Type B pancreatic cell (in vitro differentiated cells): ENCODE results near the gene TRAPPC5. TPM values are rescaled to one million over a fixed set of nuclear protein-coding genes. Genes with fewer than 3 reads are reported as not detected.

ENCODE experiments used
- DNase-seq: peaks from one replicate; pipeline ENCODE4 v3.0.0; 2021; ENCODE audit warnings: mixed read lengths; ENCODE audit not compliant: unreplicated experiment; ENCODE audit errors: extremely low spot score
- H3K27ac Mint-ChIP-seq: 2 replicates; pipeline ENCODE4 v1.8.0; 2021; ENCODE audit warnings: mild to moderate bottlenecking, mixed read lengths
- H3K27me3 Mint-ChIP-seq: 2 replicates; pipeline ENCODE4 v1.8.0; 2021; ENCODE audit warnings: mixed read lengths
- H3K36me3 Mint-ChIP-seq: 2 replicates; pipeline ENCODE4 v1.8.0; 2021; ENCODE audit warnings: mixed read lengths
- H3K4me1 Mint-ChIP-seq: one replicate; pipeline ENCODE4 v1.8.0; 2021; ENCODE audit warnings: mixed read lengths; ENCODE audit not compliant: unreplicated experiment
- H3K4me3 Mint-ChIP-seq: 2 replicates; pipeline ENCODE4 v1.8.0; 2021; ENCODE audit warnings: mild to moderate bottlenecking, mixed read lengths
- H3K9me3 Mint-ChIP-seq: 2 replicates; pipeline ENCODE4 v1.8.0; 2021; ENCODE audit warnings: mixed read lengths
- total RNA-seq: library from RNA; stranded (reverse); gene quantifications from 2 replicates; pipeline ENCODE4 v1.2.1, GENCODE V29; 2021; ENCODE audit warnings: low replicate concordance
- TF ChIP-seq, protein P1 (sequence below): fragments of 200-600 bp; sonication (generic); conservative IDR thresholded peaks from 2 replicates; pipeline ENCODE4 v1.5.0; 2021; ENCODE audit warnings: antibody characterized with exemption, mild to moderate bottlenecking

Gene TRAPPC5
- total RNA-seq, 1 donor from 2014 or later, result 92.6 TPM

GRCh38 chr19:7648265-7649014, 32.2 kb upstream of the TRAPPC5 start:
- Mint-ChIP-seq H3K9me3 (no peaks in the 10 kb centered on the region), H3K4me3 (no peak overlapping the region), H3K4me1 (peaks cover 11% of the 10 kb centered on the region), H3K27ac (no peak overlapping the region), H3K27me3 (peaks cover 9% of the 10 kb centered on the region), H3K36me3 (no peaks in the 10 kb centered on the region)
- TF ChIP-seq, protein P1, sequence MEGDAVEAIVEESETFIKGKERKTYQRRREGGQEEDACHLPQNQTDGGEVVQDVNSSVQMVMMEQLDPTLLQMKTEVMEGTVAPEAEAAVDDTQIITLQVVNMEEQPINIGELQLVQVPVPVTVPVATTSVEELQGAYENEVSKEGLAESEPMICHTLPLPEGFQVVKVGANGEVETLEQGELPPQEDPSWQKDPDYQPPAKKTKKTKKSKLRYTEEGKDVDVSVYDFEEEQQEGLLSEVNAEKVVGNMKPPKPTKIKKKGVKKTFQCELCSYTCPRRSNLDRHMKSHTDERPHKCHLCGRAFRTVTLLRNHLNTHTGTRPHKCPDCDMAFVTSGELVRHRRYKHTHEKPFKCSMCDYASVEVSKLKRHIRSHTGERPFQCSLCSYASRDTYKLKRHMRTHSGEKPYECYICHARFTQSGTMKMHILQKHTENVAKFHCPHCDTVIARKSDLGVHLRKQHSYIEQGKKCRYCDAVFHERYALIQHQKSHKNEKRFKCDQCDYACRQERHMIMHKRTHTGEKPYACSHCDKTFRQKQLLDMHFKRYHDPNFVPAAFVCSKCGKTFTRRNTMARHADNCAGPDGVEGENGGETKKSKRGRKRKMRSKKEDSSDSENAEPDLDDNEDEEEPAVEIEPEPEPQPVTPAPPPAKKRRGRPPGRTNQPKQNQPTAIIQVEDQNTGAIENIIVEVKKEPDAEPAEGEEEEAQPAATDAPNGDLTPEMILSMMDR, result no peak
- no peak for DNase-seq

DNA sequence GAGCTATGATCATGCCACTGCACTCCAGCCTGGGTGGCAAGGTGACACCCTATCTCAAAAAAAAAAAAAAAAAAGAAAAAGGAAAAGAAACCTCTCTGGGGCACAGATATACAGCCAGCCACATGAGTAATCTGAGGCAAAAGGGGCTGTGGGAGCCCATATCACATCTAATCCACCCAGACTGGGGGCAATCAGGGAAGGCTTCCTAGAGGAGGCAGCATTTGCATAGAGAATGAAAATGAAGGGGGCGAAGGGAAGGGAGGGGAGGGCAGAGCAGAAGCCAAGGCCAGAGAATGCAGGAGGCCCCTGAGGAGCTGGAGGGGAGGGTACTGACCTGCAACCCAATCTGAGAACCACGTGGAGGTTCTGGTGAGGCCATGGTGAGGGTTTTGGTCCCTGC, 30.5 kb upstream of the TRAPPC5 start:
- Mint-ChIP-seq H3K4me1 (peaks cover 14% of the 10 kb centered on the region), H3K36me3 (no peaks in the 10 kb centered on the region), H3K27me3 (peaks cover 9% of the 10 kb centered on the region), H3K27ac (no peak overlapping the region), H3K4me3 (no peak overlapping the region), H3K9me3 (no peaks in the 10 kb centered on the region)
- no peak for DNase-seq
- TF ChIP-seq, protein P1, result no peak

GRCh38 chr19:7652061-7652641, 28.5 kb upstream of the TRAPPC5 start:
- H3K4me1 Mint-ChIP-seq, result peaks cover 14% of the 10 kb centered on the region
- TF ChIP-seq, protein P1, result peak; percentile 100
- peak; percentile 92 for DNase-seq
- peak overlapping the region; percentile 79 for H3K4me3 Mint-ChIP-seq
- H3K9me3 Mint-ChIP-seq, result no peaks in the 10 kb centered on the region
- no peaks in the 10 kb centered on the region for H3K36me3 Mint-ChIP-seq
- H3K27ac Mint-ChIP-seq, result peak overlapping the region; percentile 74
- peaks cover 9% of the 10 kb centered on the region for H3K27me3 Mint-ChIP-seq

DNA sequence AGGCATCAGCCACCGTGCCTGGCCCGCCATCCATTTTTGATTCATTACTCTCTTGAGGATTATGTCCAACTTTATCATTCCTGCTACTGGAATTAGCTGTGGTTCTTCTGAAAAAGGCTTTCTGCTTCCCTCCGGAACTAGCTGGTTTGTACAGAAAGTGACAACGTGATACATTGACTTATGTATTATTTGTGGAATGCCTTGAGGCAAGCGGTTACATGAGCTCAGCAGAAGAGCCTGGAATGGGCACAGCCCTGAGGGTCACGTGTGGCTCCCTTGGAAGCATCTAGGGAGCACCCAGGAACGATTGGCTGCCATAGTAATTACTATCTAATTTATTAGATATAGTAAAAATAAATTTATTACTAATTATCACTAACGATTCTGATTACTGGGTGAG, 26.2 kb upstream of the TRAPPC5 start:
- H3K9me3 Mint-ChIP-seq, result no peaks in the 10 kb centered on the region
- DNase-seq, result no peak

GRCh38 chr19:7655581-7655980, 25.1 kb upstream of the TRAPPC5 start:
- H3K27me3 Mint-ChIP-seq, result peaks cover 9% of the 10 kb centered on the region
- no peak for DNase-seq
- no peak overlapping the region for H3K4me3 Mint-ChIP-seq
- no peak overlapping the region for H3K27ac Mint-ChIP-seq
- H3K4me1 Mint-ChIP-seq, result peaks cover 14% of the 10 kb centered on the region
- H3K36me3 Mint-ChIP-seq, result no peaks in the 10 kb centered on the region
- TF ChIP-seq, protein P1, result no peak
- no peaks in the 10 kb centered on the region for H3K9me3 Mint-ChIP-seq

More for the DNA sequence above, 26.2 kb upstream of the TRAPPC5 start:
- no peaks in the 10 kb centered on the region for H3K36me3 Mint-ChIP-seq
- H3K4me1 Mint-ChIP-seq, result peaks cover 14% of the 10 kb centered on the region
- peaks cover 9% of the 10 kb centered on the region for H3K27me3 Mint-ChIP-seq
- peak overlapping the region; percentile 23 for H3K4me3 Mint-ChIP-seq
- peak overlapping the region; percentile 71 for H3K27ac Mint-ChIP-seq
- TF ChIP-seq, protein P1, result no peak
